SK-N-SH treated with all-trans-retinoic acid at 6 μM for 48 hours (cell line): ENCODE data around the gene PGPEP1.

Experiments used
- ATAC-seq: fragments of 200-7000 bp; cut with Tn5 transposase; 3 replicates; pipeline ENCODE4 v1.9.1; 2020; ENCODE audit warnings: mild to moderate bottlenecking, moderate library complexity
- ARNTL ChIP-seq: fragments of 450-650 bp; formaldehyde crosslinking; IDR thresholded peaks from 2 replicates; pipeline ENCODE4 v1.5.0; 2020; ENCODE audit warnings: low read depth, mild to moderate bottlenecking, moderate library complexity, borderline replicate concordance
- BACH2 ChIP-seq: fragments of 250-450 bp; sonication (Bioruptor Pico); IDR thresholded peaks from 2 replicates; pipeline ENCODE4 v1.9.0; 2021; ENCODE audit warnings: mild to moderate bottlenecking, borderline replicate concordance
- CREB5 ChIP-seq: fragments of 250-450 bp; sonication (Bioruptor Pico); IDR thresholded peaks from 2 replicates; pipeline ENCODE4 v1.5.1; 2020; ENCODE audit warnings: low read depth, mild to moderate bottlenecking, moderate library complexity
- CSDC2 ChIP-seq: fragments of 250-450 bp; sonication (Bioruptor Pico); IDR thresholded peaks from 2 replicates; pipeline ENCODE4 v1.5.0; 2020; ENCODE audit warnings: mild to moderate bottlenecking, moderate library complexity
- CSRNP3 ChIP-seq: fragments of 250-450 bp; sonication (Bioruptor Pico); IDR thresholded peaks from 2 replicates; pipeline ENCODE4 v1.5.1; 2021; ENCODE audit warnings: mild to moderate bottlenecking, moderate library complexity
- ESRRG ChIP-seq: fragments of 250-450 bp; sonication (Bioruptor Pico); IDR thresholded peaks from 2 replicates; pipeline ENCODE4 v1.6.1; 2021; ENCODE audit warnings: mild to moderate bottlenecking
- GLIS3 ChIP-seq: fragments of 250-450 bp; sonication (Bioruptor Pico); IDR thresholded peaks from 2 replicates; pipeline ENCODE4 v1.5.0; 2020; ENCODE audit warnings: mild to moderate bottlenecking, moderate library complexity
- ISL1 ChIP-seq: fragments of 250-450 bp; sonication (Bioruptor Pico); IDR thresholded peaks from 2 replicates; pipeline ENCODE4 v2.1.2; 2022; ENCODE audit warnings: mild to moderate bottlenecking, moderate library complexity
- OSR1 ChIP-seq: fragments of 250-450 bp; sonication (Bioruptor Pico); IDR thresholded peaks from 2 replicates; pipeline ENCODE4 v1.8.0; 2022; ENCODE audit warnings: moderate library complexity, mild to moderate bottlenecking, inconsistent platforms
- PATZ1 ChIP-seq: fragments of 250-450 bp; sonication (Bioruptor Pico); IDR thresholded peaks from 2 replicates; pipeline ENCODE4 v1.8.0; 2020; ENCODE audit warnings: mild to moderate bottlenecking, moderate library complexity, borderline replicate concordance
- POU6F1 ChIP-seq: fragments of 250-450 bp; sonication (Bioruptor Pico); IDR thresholded peaks from 2 replicates; pipeline ENCODE4 v1.8.0; 2021; ENCODE audit warnings: low read depth, mild to moderate bottlenecking, moderate library complexity, borderline replicate concordance
- PPARA ChIP-seq: fragments of 250-450 bp; sonication (Bioruptor Pico); IDR thresholded peaks from 2 replicates; pipeline ENCODE4 v1.5.0; 2020; ENCODE audit warnings: mild to moderate bottlenecking, borderline replicate concordance
- RARB ChIP-seq: fragments of 250-450 bp; sonication (Bioruptor Pico); IDR thresholded peaks from 2 replicates; pipeline ENCODE4 v1.8.0; 2021; ENCODE audit warnings: mild to moderate bottlenecking, moderate library complexity
- SNAI2 ChIP-seq: fragments of 250-450 bp; sonication (Bioruptor Pico); IDR thresholded peaks from 2 replicates; pipeline ENCODE4 v1.5.0; 2020; ENCODE audit warnings: mild to moderate bottlenecking, moderate library complexity
- TCF4 ChIP-seq: fragments of 250-450 bp; sonication (Bioruptor Pico); IDR thresholded peaks from 2 replicates; pipeline ENCODE4 v1.8.0; 2021; ENCODE audit warnings: mild to moderate bottlenecking, moderate library complexity, borderline replicate concordance
- TOX ChIP-seq: fragments of 250-450 bp; sonication (Bioruptor Pico); IDR thresholded peaks from 2 replicates; pipeline ENCODE4 v1.8.0; 2021; ENCODE audit warnings: mild to moderate bottlenecking, moderate library complexity, borderline replicate concordance
- TSHZ2 ChIP-seq: fragments of 250-450 bp; sonication (Bioruptor Pico); IDR thresholded peaks from 2 replicates; pipeline ENCODE4 v1.5.0; 2020; ENCODE audit warnings: mild to moderate bottlenecking, moderate library complexity
- ZC3H10 ChIP-seq: fragments of 250-450 bp; sonication (Bioruptor Pico); IDR thresholded peaks from 2 replicates; pipeline ENCODE4 v1.5.1; 2021; ENCODE audit warnings: mild to moderate bottlenecking, moderate library complexity
- ZFP3 ChIP-seq: fragments of 250-450 bp; sonication (Bioruptor Pico); IDR thresholded peaks from 2 replicates; pipeline ENCODE4 v1.5.0; 2020; ENCODE audit warnings: mild to moderate bottlenecking, moderate library complexity
- ZFP30 ChIP-seq: fragments of 450-650 bp; formaldehyde crosslinking; IDR thresholded peaks from 2 replicates; pipeline ENCODE4 v1.5.0; 2022; ENCODE audit warnings: mild to moderate bottlenecking, moderate library complexity
- ZNF565 ChIP-seq: fragments of 450-650 bp; formaldehyde crosslinking; conservative IDR thresholded peaks from 2 replicates; pipeline ENCODE4 v1.5.0; 2020; ENCODE audit warnings: low read depth, mild to moderate bottlenecking, moderate library complexity
- ZNF70 ChIP-seq: fragments of 450-650 bp; formaldehyde crosslinking; IDR thresholded peaks from 2 replicates; pipeline ENCODE4 v1.5.0; 2020; ENCODE audit warnings: mild to moderate bottlenecking, moderate library complexity
- ZNF8 ChIP-seq: fragments of 450-650 bp; formaldehyde crosslinking; IDR thresholded peaks from 2 replicates; pipeline ENCODE4 v1.5.0; 2020; ENCODE audit warnings: mild to moderate bottlenecking, moderate library complexity

PGPEP1 gene

GRCh38 chr19:18340190-18340989 is at the start of gene PGPEP1:
TSS of gene PGPEP1 (plus strand) at chr19:18340598. CDS start at chr19:18340682, 84 bp downstream.
- peak; percentile 79 for ATAC-seq
- TF ChIP-seq ARNTL (CRISPR knock-in tag) (no peak), PATZ1 (CRISPR knock-in tag) (no peak), POU6F1 (CRISPR knock-in tag) (no peak), ZNF70 (CRISPR knock-in tag) (no peak), ZC3H10 (no peak), ZNF8 (CRISPR knock-in tag) (peak; percentile 22; the same call in 1 of the 2 replicates), OSR1 (CRISPR knock-in tag) (no peak), CSRNP3 (CRISPR knock-in tag) (no peak), ZFP3 (CRISPR knock-in tag) (peak; percentile 69; the same call in 1 of the 2 replicates), PPARA (no peak), BACH2 (no peak), SNAI2 (CRISPR knock-in tag) (peak; percentile 43; the same call in 1 of the 2 replicates), TSHZ2 (CRISPR knock-in tag) (peak; percentile 80), CSDC2 (CRISPR knock-in tag) (no peak), ESRRG (0 out of 2 replicates have a peak, but pooled peaks have one; percentile 54), TCF4 (CRISPR knock-in tag) (no peak), RARB (CRISPR knock-in tag) (no peak), GLIS3 (no peak), ZFP30 (CRISPR knock-in tag) (no peak), TOX (CRISPR knock-in tag) (no peak), CREB5 (CRISPR knock-in tag) (no peak), ZNF565 (CRISPR knock-in tag) (no peak), ISL1 (no peak)
- TF ChIP-seq, all 23 proteins: peak for 5

GRCh38 chr19:18291019-18291524 is 49.3 kb upstream of the PGPEP1 start:
- no peak for ATAC-seq
- TF ChIP-seq TSHZ2 (CRISPR knock-in tag) (no peak), SNAI2 (CRISPR knock-in tag) (no peak), ZNF8 (CRISPR knock-in tag) (no peak), ZFP30 (CRISPR knock-in tag) (no peak), ZNF565 (CRISPR knock-in tag) (no peak), GLIS3 (no peak), ZFP3 (CRISPR knock-in tag) (no peak), ESRRG (no peak), PATZ1 (CRISPR knock-in tag) (no peak), CSDC2 (CRISPR knock-in tag) (no peak), RARB (CRISPR knock-in tag) (no peak)
